Astrocyte (in vitro differentiated cells and primary cell): ENCODE results near the gene DMRTB1. TPM values are rescaled to one million over a fixed set of nuclear protein-coding genes. Genes with fewer than 3 reads are reported as not detected.

Experiments used
- DNase-seq: peaks from one replicate; pipeline ENCODE4 v3.0.0-alpha.2; 2010; ENCODE audit warnings: low read depth
- FAIRE-seq: peaks from 2 replicates; lab custom pipeline; 2011; peaks lifted over from hg19 to GRCh38; lab: Jason Lieb, UNC
- H2AFZ ChIP-seq: 2 replicates; pipeline ENCODE4 v1.6.0; 2012; ENCODE audit warnings: low read depth, low read length, inconsistent platforms
- H3K27ac ChIP-seq: 2 replicates; pipeline ENCODE4 v1.5.1; 2011; ENCODE audit warnings: low read depth, low read length, inconsistent platforms
- H3K27me3 ChIP-seq: 2 replicates; pipeline ENCODE4 v1.6.0; 2011; ENCODE audit warnings: low read length, inconsistent platforms; ENCODE audit not compliant: insufficient read depth
- H3K36me3 ChIP-seq: 2 replicates; pipeline ENCODE4 v1.5.1; 2011; ENCODE audit warnings: low read length, inconsistent platforms; ENCODE audit not compliant: insufficient read depth
- H3K4me1 ChIP-seq: 2 replicates; pipeline ENCODE4 v1.5.1; 2011; ENCODE audit warnings: low read length, inconsistent platforms; ENCODE audit not compliant: insufficient read depth
- H3K4me2 ChIP-seq: 2 replicates; pipeline ENCODE4 v1.6.0; 2012; ENCODE audit warnings: low read length, inconsistent platforms
- H3K4me3 ChIP-seq: 2 replicates; pipeline ENCODE4 v1.5.1; 2011; ENCODE audit warnings: low read depth, mild to moderate bottlenecking, low read length, inconsistent platforms; ENCODE audit not compliant: insufficient read depth
- H3K79me2 ChIP-seq: 2 replicates; pipeline ENCODE4 v1.6.0; 2012; ENCODE audit warnings: mild to moderate bottlenecking, low read length, inconsistent platforms; ENCODE audit not compliant: insufficient read depth
- H3K9ac ChIP-seq: 2 replicates; pipeline ENCODE4 v1.6.0; 2012; ENCODE audit warnings: mild to moderate bottlenecking, low read length, inconsistent platforms
- H3K9me3 ChIP-seq: 2 replicates; pipeline ENCODE4 v1.5.1; 2012; ENCODE audit warnings: low read depth, mild to moderate bottlenecking, low read length, inconsistent platforms; ENCODE audit not compliant: insufficient read depth
- H4K20me1 ChIP-seq: 2 replicates; pipeline ENCODE4 v1.6.0; 2012; ENCODE audit warnings: low read length, inconsistent platforms; ENCODE audit not compliant: insufficient read depth
- H3K27ac Mint-ChIP-seq: one replicate; pipeline ENCODE4 v1.8.0; 2021; ENCODE audit warnings: mild to moderate bottlenecking, mixed read lengths; ENCODE audit not compliant: unreplicated experiment
- H3K27me3 Mint-ChIP-seq: one replicate; pipeline ENCODE4 v1.8.0; 2021; ENCODE audit warnings: low read depth, mixed read lengths; ENCODE audit not compliant: unreplicated experiment
- H3K36me3 Mint-ChIP-seq: one replicate; pipeline ENCODE4 v1.8.0; 2021; ENCODE audit warnings: low read depth, mixed read lengths; ENCODE audit not compliant: unreplicated experiment
- H3K4me1 Mint-ChIP-seq: one replicate; pipeline ENCODE4 v1.8.0; 2021; ENCODE audit warnings: low read depth, mixed read lengths; ENCODE audit not compliant: unreplicated experiment
- H3K4me3 Mint-ChIP-seq: one replicate; pipeline ENCODE4 v1.8.0; 2021; ENCODE audit warnings: mild to moderate bottlenecking, moderate library complexity, mixed read lengths; ENCODE audit not compliant: unreplicated experiment
- H3K9me3 Mint-ChIP-seq: one replicate; pipeline ENCODE4 v1.8.0; 2021; ENCODE audit warnings: mild to moderate bottlenecking, mixed read lengths; ENCODE audit not compliant: unreplicated experiment
- EZH2 ChIP-seq: IDR thresholded peaks from 2 replicates; pipeline ENCODE4 v1.6.1; 2012; ENCODE audit warnings: mild to moderate bottlenecking, low read length, inconsistent platforms; ENCODE audit not compliant: insufficient read depth
- total RNA-seq: library from RNA; stranded (reverse); gene quantifications from 2 replicates; pipeline ENCODE4 v1.2.1, GENCODE V29; 2021
- TF ChIP-seq, protein P1 (sequence below): IDR thresholded peaks from 2 replicates; pipeline ENCODE4 v1.5.1; 2011; ENCODE audit warnings: low read depth, mild to moderate bottlenecking, inconsistent platforms, low read length, moderate library complexity; ENCODE audit not compliant: insufficient read depth

DMRTB1 gene
- total RNA-seq, 1 donor from 2014 or later: not detected

DNA sequence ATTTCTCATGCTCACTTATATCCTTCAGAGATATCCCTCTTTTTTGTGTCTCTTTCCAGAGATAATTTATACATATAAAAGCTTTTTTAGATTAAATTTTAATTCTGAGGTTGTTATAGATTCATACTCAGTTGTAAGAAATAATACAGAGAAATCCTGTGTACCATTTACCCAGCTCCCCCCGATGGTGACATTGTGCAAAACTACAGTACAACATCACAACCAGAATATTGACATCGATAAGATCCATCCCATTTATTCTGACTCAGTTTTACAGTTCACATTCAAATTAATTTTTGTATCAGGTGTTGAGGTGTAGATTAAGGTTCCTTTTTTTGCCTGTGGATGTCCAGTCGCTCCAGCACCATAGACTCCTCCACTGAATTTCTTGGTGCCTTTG lies 14.3 kb downstream of the DMRTB1 start:
- H3K4me3 Mint-ChIP-seq: no peak overlapping the region
- no peaks in the 10 kb centered on the region for H3K36me3 Mint-ChIP-seq
- no peaks in the 10 kb centered on the region for H3K4me1 Mint-ChIP-seq
- no peaks in the 10 kb centered on the region for H3K4me1 ChIP-seq
- no peak for DNase-seq
- H3K4me3 ChIP-seq: no peak overlapping the region
- H3K9me3 Mint-ChIP-seq: peaks cover under 1% of the 10 kb centered on the region
- no peak overlapping the region for H3K9ac ChIP-seq
- H3K27ac Mint-ChIP-seq: no peak overlapping the region
- peak; percentile 56 for FAIRE-seq
- H3K9me3 ChIP-seq: no peaks in the 10 kb centered on the region
- TF ChIP-seq EZH2: no peak
- TF ChIP-seq, protein P1, sequence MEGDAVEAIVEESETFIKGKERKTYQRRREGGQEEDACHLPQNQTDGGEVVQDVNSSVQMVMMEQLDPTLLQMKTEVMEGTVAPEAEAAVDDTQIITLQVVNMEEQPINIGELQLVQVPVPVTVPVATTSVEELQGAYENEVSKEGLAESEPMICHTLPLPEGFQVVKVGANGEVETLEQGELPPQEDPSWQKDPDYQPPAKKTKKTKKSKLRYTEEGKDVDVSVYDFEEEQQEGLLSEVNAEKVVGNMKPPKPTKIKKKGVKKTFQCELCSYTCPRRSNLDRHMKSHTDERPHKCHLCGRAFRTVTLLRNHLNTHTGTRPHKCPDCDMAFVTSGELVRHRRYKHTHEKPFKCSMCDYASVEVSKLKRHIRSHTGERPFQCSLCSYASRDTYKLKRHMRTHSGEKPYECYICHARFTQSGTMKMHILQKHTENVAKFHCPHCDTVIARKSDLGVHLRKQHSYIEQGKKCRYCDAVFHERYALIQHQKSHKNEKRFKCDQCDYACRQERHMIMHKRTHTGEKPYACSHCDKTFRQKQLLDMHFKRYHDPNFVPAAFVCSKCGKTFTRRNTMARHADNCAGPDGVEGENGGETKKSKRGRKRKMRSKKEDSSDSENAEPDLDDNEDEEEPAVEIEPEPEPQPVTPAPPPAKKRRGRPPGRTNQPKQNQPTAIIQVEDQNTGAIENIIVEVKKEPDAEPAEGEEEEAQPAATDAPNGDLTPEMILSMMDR: peak; percentile 39
- no peaks in the 10 kb centered on the region for H3K79me2 ChIP-seq
- H2AFZ ChIP-seq: no peak overlapping the region
- no peak overlapping the region for H3K27ac ChIP-seq
- H4K20me1 ChIP-seq: no peaks in the 10 kb centered on the region
- H3K4me2 ChIP-seq: no peak overlapping the region
- H3K27me3 Mint-ChIP-seq: peaks cover 34% of the 10 kb centered on the region
- H3K27me3 ChIP-seq: peaks cover 25% of the 10 kb centered on the region
- H3K36me3 ChIP-seq: no peaks in the 10 kb centered on the region

DNA sequence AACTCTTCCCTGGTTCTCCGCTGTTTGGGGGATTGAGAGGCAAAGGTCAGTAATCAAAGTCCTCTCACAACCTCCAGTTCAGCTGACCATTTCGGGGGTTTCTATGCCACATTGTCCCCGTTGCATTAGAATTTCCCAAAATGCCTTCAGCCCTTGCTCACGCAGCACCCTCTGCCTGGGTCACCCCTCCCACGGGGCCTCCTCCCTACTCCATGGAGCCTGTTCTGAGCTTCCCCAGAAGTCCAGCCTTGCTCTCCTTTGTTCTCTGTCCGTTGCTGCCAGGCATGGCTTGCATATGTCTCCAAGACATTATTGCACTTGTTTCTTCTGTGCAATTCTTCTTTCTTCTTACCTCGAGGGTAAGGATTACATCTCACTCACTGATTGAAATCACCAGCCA lies 16.5 kb downstream of the DMRTB1 start:
- peaks cover 7% of the 10 kb centered on the region for H3K9me3 Mint-ChIP-seq
- H3K79me2 ChIP-seq: no peaks in the 10 kb centered on the region
- H3K4me3 Mint-ChIP-seq: no peak overlapping the region
- FAIRE-seq: no peak
- H3K9me3 ChIP-seq: no peaks in the 10 kb centered on the region
- no peaks in the 10 kb centered on the region for H4K20me1 ChIP-seq
- H3K4me3 ChIP-seq: no peak overlapping the region
- H3K9ac ChIP-seq: no peak overlapping the region
- no peaks in the 10 kb centered on the region for H3K4me1 ChIP-seq
- H3K27ac Mint-ChIP-seq: no peak overlapping the region
- no peak overlapping the region for H3K27ac ChIP-seq
- no peak overlapping the region for H2AFZ ChIP-seq
- H3K36me3 Mint-ChIP-seq: peaks cover 2% of the 10 kb centered on the region
- no peaks in the 10 kb centered on the region for H3K4me1 Mint-ChIP-seq
- TF ChIP-seq, protein P1: no peak
- TF ChIP-seq EZH2: no peak
- H3K4me2 ChIP-seq: no peak overlapping the region
- H3K27me3 ChIP-seq: peaks cover 33% of the 10 kb centered on the region
- no peaks in the 10 kb centered on the region for H3K36me3 ChIP-seq
- DNase-seq: no peak
- H3K27me3 Mint-ChIP-seq: peaks cover 41% of the 10 kb centered on the region

DNA sequence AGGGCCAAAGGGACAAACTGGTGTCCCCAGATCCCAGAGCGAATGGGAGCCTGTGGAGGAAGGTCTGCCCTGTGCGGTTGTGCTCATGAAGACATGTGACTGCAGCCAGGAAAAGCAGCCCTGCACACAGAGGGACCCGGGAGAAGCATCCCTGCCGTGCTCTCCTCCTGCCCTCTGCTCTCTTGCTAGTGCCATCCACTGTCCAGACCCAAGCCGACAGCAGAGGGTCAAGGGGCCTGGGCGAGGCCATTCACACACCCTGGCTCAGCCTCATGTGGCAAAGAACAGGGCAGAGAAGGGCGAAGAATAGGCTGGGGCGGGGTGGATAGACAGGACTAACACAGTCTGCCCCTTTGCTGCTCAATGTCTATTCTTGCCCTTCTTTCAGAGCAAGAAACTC lies 17.4 kb downstream of the DMRTB1 start:
- Histone ChIP-seq H3K4me2 (no peak overlapping the region), H3K27me3 (peaks cover 34% of the 10 kb centered on the region), H3K4me3 (no peak overlapping the region), H3K27ac (no peak overlapping the region), H3K36me3 (no peaks in the 10 kb centered on the region), H3K9me3 (no peaks in the 10 kb centered on the region), H4K20me1 (no peaks in the 10 kb centered on the region), H3K79me2 (no peaks in the 10 kb centered on the region), H3K4me1 (no peaks in the 10 kb centered on the region), H2AFZ (no peak overlapping the region), H3K9ac (no peak overlapping the region)
- FAIRE-seq (no peak), DNase-seq (no peak)
- no peak overlapping the region for H3K4me3 Mint-ChIP-seq
- H3K27ac Mint-ChIP-seq: no peak overlapping the region
- TF ChIP-seq, protein P1: no peak
- no peak for TF ChIP-seq EZH2
- H3K9me3 Mint-ChIP-seq: peaks cover 7% of the 10 kb centered on the region
- H3K36me3 Mint-ChIP-seq: peaks cover 2% of the 10 kb centered on the region
- no peaks in the 10 kb centered on the region for H3K4me1 Mint-ChIP-seq
- peaks cover 43% of the 10 kb centered on the region for H3K27me3 Mint-ChIP-seq
